K562 (cell line): ENCODE measurements around the gene TAGLN3. TPM values are rescaled to one million over a fixed set of nuclear protein-coding genes. Genes with fewer than 3 reads are reported as not detected.

Source experiments
- ATAC-seq: fragments of 200-7000 bp; cut with Tn5 transposase; 3 replicates; pipeline ENCODE4 v1.9.1; 2020; ENCODE audit warnings: moderate library complexity
- BruUV-seq: library from RNA; stranded (reverse); fragments of 400-500 nt; replicated peaks from 2 replicates; lab custom pipeline; 2021; lab: Mats Ljungman, UMichigan
- CTCF ChIA-PET: fragments of 300-600 bp; formaldehyde crosslinking; extraction: SDS; loops from one replicate; lab custom pipeline; 2021; ENCODE audit warnings: low intra/inter-chr PET ratio; lab: Yijun Ruan, JAX
- POLR2A ChIA-PET: fragments of 300-600, 350-650 bp; sonication (Branson Sonifier 250); formaldehyde crosslinking; extraction: SDS; loops from one replicate; lab custom pipeline; 2021; ENCODE audit warnings: antibody characterized with exemption, inconsistent platforms; lab: Yijun Ruan, JAX
- DNase-seq, 4 experiments: peaks; one replicate each; pipeline versions ENCODE4 v3.0.0 to v3.0.0-alpha.2; 2011 to 2018; ENCODE audit warnings: low spot score in 3 of 4, mixed read lengths in 3 of 4; ENCODE audit errors: extremely low read depth in 1 of 4
- FAIRE-seq: peaks from 2 replicates; lab custom pipeline; 2011; peaks lifted over from hg19 to GRCh38; lab: Jason Lieb, UNC
- H2AFZ ChIP-seq: 2 replicates; pipeline ENCODE4 v1.6.0; 2011; ENCODE audit warnings: low read depth, low read length, control low read depth, inconsistent platforms
- H3K27ac ChIP-seq: fragments of 200-600 bp; 3 replicates; pipeline ENCODE4 v1.8.0; 2011; ENCODE audit warnings: low read depth, mild to moderate bottlenecking, control low read depth, inconsistent platforms, low read length, moderate library complexity, mixed read lengths; ENCODE audit errors: extremely low read depth
- H3K27me3 ChIP-seq, 2 experiments: fragments of 300-600 bp in 1 of 2; 2 replicates in 1 of 2; 3 replicates in 1 of 2; pipeline versions ENCODE4 v1.6.0 to v1.8.0; 2011; ENCODE audit warnings: inconsistent platforms in 2 of 2, low read length in 2 of 2, mild to moderate bottlenecking in 1 of 2, mixed read lengths in 1 of 2, moderate library complexity in 1 of 2; ENCODE audit not compliant: control insufficient read depth in 2 of 2, insufficient read depth in 2 of 2
- H3K36me3 ChIP-seq: fragments of 300-600 bp; 3 replicates; pipeline ENCODE4 v1.8.0; 2011; ENCODE audit warnings: mild to moderate bottlenecking, low read length, inconsistent platforms; ENCODE audit not compliant: control insufficient read depth, insufficient read depth
- H3K4me1 ChIP-seq, 2 experiments: fragments of 200-600 bp in 1 of 2; replicated peaks in 1 of 2; 2 replicates in 1 of 2; 3 replicates in 1 of 2; pipeline versions ENCODE4 v1.5.1 to v1.8.0; 2011; ENCODE audit warnings: inconsistent platforms in 2 of 2, low read length in 2 of 2, mild to moderate bottlenecking in 1 of 2, mixed read lengths in 1 of 2, moderate library complexity in 1 of 2; ENCODE audit not compliant: control insufficient read depth in 2 of 2, insufficient read depth in 2 of 2
- H3K4me2 ChIP-seq: 2 replicates; pipeline ENCODE4 v1.6.1; 2011; ENCODE audit warnings: low read length, control low read depth, inconsistent platforms, mixed read lengths; ENCODE audit not compliant: insufficient read depth
- H3K4me3 ChIP-seq: fragments of 200-600 bp; sonication (generic), shearing (Covaris generic); 2 replicates; pipeline ENCODE4 v1.5.1; 2016; ENCODE audit warnings: control low read depth, inconsistent platforms
- H3K79me2 ChIP-seq: fragments of 200-600 bp; 3 replicates; pipeline ENCODE4 v1.8.0; 2011; ENCODE audit warnings: low read length, inconsistent platforms; ENCODE audit not compliant: control insufficient read depth, insufficient read depth
- H3K9ac ChIP-seq, 2 experiments: 2 replicates each; pipeline versions ENCODE4 v1.6.0 to v1.6.1; 2011; ENCODE audit warnings: low read depth in 2 of 2, low read length in 2 of 2, control low read depth in 1 of 2, inconsistent platforms in 1 of 2, mild to moderate bottlenecking in 1 of 2, mixed read lengths in 1 of 2; ENCODE audit not compliant: insufficient read depth in 1 of 2
- H3K9me1 ChIP-seq: one replicate; pipeline ENCODE4 v1.6.0; 2011; ENCODE audit warnings: inconsistent platforms, mild to moderate bottlenecking, low read length, moderate library complexity; ENCODE audit not compliant: control insufficient read depth, insufficient read depth
- H3K9me3 ChIP-seq: replicated peaks from 2 replicates; pipeline ENCODE4 v1.5.1; 2011; ENCODE audit warnings: low read depth, low read length, inconsistent platforms; ENCODE audit not compliant: control insufficient read depth, insufficient read depth
- H4K20me1 ChIP-seq: replicated peaks from 2 replicates; pipeline ENCODE4 v1.6.1; 2011; ENCODE audit warnings: low read length, inconsistent platforms, mixed read lengths; ENCODE audit not compliant: control insufficient read depth, insufficient read depth
- EP300 ChIP-seq: IDR thresholded peaks from 2 replicates; pipeline ENCODE4 v1.6.1; 2012; ENCODE audit warnings: low read length, improper control_type of control experiment
- EWSR1 ChIP-seq: fragments of 450-650 bp; IDR thresholded peaks from 2 replicates; pipeline ENCODE4 v1.6.1; 2018; ENCODE audit warnings: borderline replicate concordance, mild to moderate bottlenecking, low read depth, moderate library complexity; ENCODE audit not compliant: partially characterized antibody
- WGBS: fragments of 100-300 bp; shearing (Covaris generic); methylation state at CpG from one replicate; pipeline ENCODE4 v1.1.6; 2016; ENCODE audit warnings: low coverage, mixed read lengths; ENCODE audit not compliant: insufficient coverage; ENCODE audit errors: missing lambda C conversion rate; 5-methylcytosine and 5-hydroxymethylcytosine counted together
- in situ Hi-C: fragments of 300-500 bp; cut with MboI; formaldehyde crosslinking; loops from 4 replicates; pipeline ENCODE4 v1.15.0; 2018; ENCODE audit warnings: inconsistent platforms, mixed read lengths
- intact Hi-C: fragments of 100-400 bp; cut with micrococcal nuclease; formaldehyde crosslinking; loops from 2 replicates; pipeline ENCODE4 v1.14.2; 2022
- polyA plus RNA-seq, 8 experiments: library from polyadenylated mRNA; depleted of rRNA in 4 of 8; stranded (reverse) in 5 of 8; unstranded in 3 of 8; fragments of >200 nt; fragmentation: Nextera tagmentation in 2 of 8; fragmentation: Illumina TruSeq in 1 of 8; extraction: Ambion mirVana in 2 of 8; extraction: Trizol in 1 of 8; gene quantifications; 2 replicates each; pipeline versions ENCODE4 v1.2.1 to v1.2.3, GENCODE V29; 2011 to 2014; ENCODE audit warnings: inconsistent platforms in 1 of 8, missing spikeins in 1 of 8
- total RNA-seq, 7 experiments: library from RNA; depleted of rRNA in 6 of 7; stranded (reverse); fragments of >200 nt in 6 of 7; fragmentation: Illumina TruSeq in 2 of 7; extraction: Trizol in 2 of 7; gene quantifications; 2 replicates each; pipeline versions ENCODE4 v1.2.1 to v1.2.3, GENCODE V29; 2011 to 2021; ENCODE audit warnings: low replicate concordance in 1 of 7
- TF ChIP-seq, protein P1 (sequence below), 2 experiments: fragments of 450-650 bp; IDR thresholded peaks; 2 replicates each; pipeline ENCODE4 v1.6.1; 2016; ENCODE audit warnings: mild to moderate bottlenecking in 2 of 2, borderline replicate concordance in 1 of 2, low read depth in 1 of 2, moderate library complexity in 1 of 2

Gene TAGLN3
- total and polyA plus RNA-seq, 9 of the 15 experiments (the other 6 are each of a cell fraction or from before 2014, with no cell fraction given) = 0.06 TPM; not detected in 7

DNA sequence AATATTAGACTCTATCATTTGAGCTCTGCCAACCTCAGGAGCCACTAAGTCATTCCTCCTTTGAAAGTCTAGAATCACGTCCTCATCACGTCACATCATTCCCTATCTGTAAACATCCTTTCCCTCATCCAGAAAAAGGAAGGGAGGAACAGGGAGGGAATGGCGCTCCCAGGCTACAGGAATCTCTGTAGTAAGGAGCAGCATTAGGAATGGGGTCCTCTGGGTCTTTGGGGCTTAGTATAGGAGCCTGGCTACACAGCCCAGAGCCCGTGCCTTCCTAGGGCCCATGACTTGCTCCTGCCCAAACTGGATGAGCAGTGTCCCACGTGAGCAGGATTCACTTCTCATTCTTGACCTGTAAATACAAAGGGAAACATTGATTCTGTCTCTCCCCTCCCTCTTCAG, 1.6 kb downstream of the TAGLN3 start:
- TF ChIP-seq EWSR1 (no peak), EP300 (no peak)
- TF ChIP-seq, protein P1, sequence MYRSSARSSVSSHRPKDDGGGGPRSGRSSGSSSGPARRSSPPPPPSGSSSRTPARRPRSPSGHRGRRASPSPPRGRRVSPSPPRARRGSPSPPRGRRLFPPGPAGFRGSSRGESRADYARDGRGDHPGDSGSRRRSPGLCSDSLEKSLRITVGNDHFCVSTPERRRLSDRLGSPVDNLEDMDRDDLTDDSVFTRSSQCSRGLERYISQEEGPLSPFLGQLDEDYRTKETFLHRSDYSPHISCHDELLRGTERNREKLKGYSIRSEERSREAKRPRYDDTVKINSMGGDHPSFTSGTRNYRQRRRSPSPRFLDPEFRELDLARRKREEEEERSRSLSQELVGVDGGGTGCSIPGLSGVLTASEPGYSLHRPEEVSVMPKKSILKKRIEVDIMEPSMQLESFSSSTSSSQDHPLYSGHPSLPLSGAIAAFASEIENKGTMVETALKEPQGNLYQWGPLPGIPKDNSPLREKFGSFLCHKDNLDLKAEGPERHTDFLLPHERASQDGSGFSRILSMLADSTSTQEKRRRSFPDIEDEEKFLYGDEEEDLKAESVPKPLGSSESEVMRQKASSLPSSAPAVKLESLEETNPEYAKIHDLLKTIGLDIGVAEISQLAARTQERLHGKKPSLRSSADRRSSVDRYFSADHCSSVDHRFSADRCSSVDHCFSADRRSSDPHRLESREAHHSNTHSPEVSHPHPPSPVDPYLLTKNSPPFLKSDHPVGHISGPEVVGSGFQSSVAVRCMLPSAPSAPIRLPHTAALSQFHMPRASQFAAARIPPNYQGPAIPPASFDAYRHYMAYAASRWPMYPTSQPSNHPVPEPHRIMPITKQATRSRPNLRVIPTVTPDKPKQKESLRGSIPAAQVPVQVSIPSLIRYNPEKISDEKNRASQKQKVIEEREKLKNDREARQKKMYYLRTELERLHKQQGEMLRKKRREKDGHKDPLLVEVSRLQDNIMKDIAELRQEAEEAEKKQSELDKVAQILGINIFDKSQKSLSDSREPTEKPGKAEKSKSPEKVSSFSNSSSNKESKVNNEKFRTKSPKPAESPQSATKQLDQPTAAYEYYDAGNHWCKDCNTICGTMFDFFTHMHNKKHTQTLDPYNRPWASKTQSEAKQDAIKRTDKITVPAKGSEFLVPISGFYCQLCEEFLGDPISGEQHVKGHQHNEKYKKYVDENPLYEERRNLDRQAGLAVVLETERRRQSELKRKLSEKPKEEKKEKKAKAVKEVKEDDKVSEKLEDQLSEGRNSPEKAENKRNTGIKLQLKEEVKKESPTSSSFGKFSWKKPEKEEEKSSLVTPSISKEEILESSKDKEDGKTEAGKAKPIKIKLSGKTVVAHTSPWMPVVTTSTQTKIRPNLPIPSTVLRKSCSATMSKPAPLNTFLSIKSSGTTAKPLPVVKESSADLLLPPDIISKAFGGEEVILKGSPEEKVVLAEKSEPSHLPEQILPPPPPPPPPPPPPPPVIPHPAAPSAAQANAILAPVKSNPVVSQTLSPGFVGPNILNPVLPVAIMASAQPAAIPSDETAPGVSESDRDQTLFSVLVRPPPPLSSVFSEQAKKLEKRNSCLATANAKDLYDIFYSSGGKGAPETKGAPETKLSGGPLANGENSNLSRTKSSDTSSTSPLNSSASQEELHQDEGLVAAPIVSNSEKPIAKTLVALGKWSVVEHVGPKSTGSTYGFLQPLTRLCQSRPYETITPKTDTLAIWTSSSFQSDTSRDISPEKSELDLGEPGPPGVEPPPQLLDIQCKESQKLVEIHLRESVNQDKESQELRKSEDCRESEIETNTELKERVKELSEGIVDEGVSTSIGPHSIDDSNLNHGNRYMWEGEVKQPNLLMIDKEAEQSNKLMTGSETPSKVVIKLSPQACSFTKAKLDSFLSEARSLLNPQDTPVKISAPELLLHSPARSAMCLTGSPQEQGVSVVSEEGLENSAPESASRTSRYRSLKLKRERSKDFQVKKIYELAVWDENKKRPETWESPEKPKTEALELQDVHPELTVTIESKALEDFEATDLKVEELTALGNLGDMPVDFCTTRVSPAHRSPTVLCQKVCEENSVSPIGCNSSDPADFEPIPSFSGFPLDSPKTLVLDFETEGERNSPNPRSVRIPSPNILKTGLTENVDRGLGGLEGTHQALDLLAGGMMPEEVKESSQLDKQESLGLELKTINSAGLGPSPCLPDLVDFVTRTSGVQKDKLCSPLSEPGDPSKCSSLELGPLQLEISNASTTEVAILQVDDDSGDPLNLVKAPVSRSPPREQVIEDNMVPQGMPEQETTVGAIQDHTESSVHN (IDR thresholded peaks at IDR 0.05; ENCODE audit: borderline replicate concordance in 1 of 2, low read depth in 1 of 2) = no peak
- TF ChIP-seq, all 486 proteins: peak for 0
- no peak overlapping the region for H3K27ac ChIP-seq
- no peaks in the 10 kb centered on the region for H4K20me1 ChIP-seq
- H3K9me3 ChIP-seq = no peaks in the 10 kb centered on the region
- peaks cover 0 to 14% of the 10 kb centered on the region in 2 experiments; a peak in 3 of 5 replicates for H3K27me3 ChIP-seq
- DNase-seq (no peak), FAIRE-seq (no peak), ATAC-seq (no peak)
- in situ Hi-C loops (no loop called here), intact Hi-C loops (no loop called here)
- no peaks in the 10 kb centered on the region; a peak in 1 of 5 replicates for H3K4me1 ChIP-seq
- H3K4me2 ChIP-seq = no peak overlapping the region
- no TSS peak for BruUV-seq
- 0% methylated on average over 4 of the region's 5 CpGs for WGBS
- H3K9me1 ChIP-seq = no peaks in the 10 kb centered on the region
- no peaks in the 10 kb centered on the region for H3K79me2 ChIP-seq
- H2AFZ ChIP-seq = no peak overlapping the region
- H3K36me3 ChIP-seq = no peaks in the 10 kb centered on the region
- ChIA-PET POLR2A (no interaction called here), CTCF (no interaction called here)
- no peak overlapping the region for H3K4me3 ChIP-seq
- no peak overlapping the region for H3K9ac ChIP-seq
